H1 (cell line): ENCODE data around the gene CACNB4. TPM values are rescaled to one million over a fixed set of nuclear protein-coding genes. Genes with fewer than 3 reads are reported as not detected.

ENCODE experiments used
- CTCF ChIA-PET: fragments of 300-600 bp; sonication (Branson Sonifier 250); formaldehyde crosslinking; loops from one replicate; lab custom pipeline; 2021; ENCODE audit not compliant: partially characterized antibody; lab: Charles Lee
- POLR2A ChIA-PET: fragments of 300-600 bp; sonication (Branson Sonifier 250); formaldehyde crosslinking; loops from one replicate; lab custom pipeline; 2021; ENCODE audit warnings: inconsistent platforms; ENCODE audit not compliant: partially characterized antibody; lab: Charles Lee
- DNase-seq, 2 experiments: peaks; one replicate each; pipeline versions ENCODE4 v3.0.0 to v3.0.0-alpha.2; 2010 to 2022; ENCODE audit warnings: low spot score in 2 of 2, low read depth in 1 of 2, mixed read lengths in 1 of 2
- FAIRE-seq: peaks from 2 replicates; lab custom pipeline; 2011; peaks lifted over from hg19 to GRCh38; lab: Jason Lieb, UNC
- H2AFZ ChIP-seq: 2 replicates; pipeline ENCODE4 v1.8.1; 2012; ENCODE audit warnings: low read length, inconsistent platforms
- H2AK5ac ChIP-seq: 2 replicates; pipeline ENCODE4 v1.6.1; 2013; ENCODE audit warnings: low read depth, low read length
- H2BK120ac ChIP-seq: replicated peaks from 2 replicates; pipeline ENCODE3; 2013; ENCODE audit warnings: low read depth, low read length, inconsistent platforms
- H2BK12ac ChIP-seq: 2 replicates; pipeline ENCODE4 v1.6.1; 2013; ENCODE audit warnings: low read depth, low read length
- H2BK15ac ChIP-seq: 2 replicates; pipeline ENCODE4 v1.6.1; 2013; ENCODE audit warnings: low read length
- H2BK20ac ChIP-seq: 2 replicates; pipeline ENCODE4 v1.6.1; 2013; ENCODE audit warnings: low read length
- H2BK5ac ChIP-seq: 2 replicates; pipeline ENCODE4 v1.6.1; 2013; ENCODE audit warnings: low read depth, low read length
- H3K14ac ChIP-seq: 2 replicates; pipeline ENCODE4 v1.6.1; 2013; ENCODE audit warnings: inconsistent platforms; ENCODE audit not compliant: insufficient read length
- H3K18ac ChIP-seq: 2 replicates; pipeline ENCODE4 v1.6.1; 2013; ENCODE audit warnings: low read length; ENCODE audit errors: extremely low read depth
- H3K23ac ChIP-seq: 2 replicates; pipeline ENCODE4 v1.6.1; 2013; ENCODE audit warnings: inconsistent platforms; ENCODE audit not compliant: insufficient read length
- H3K23me2 ChIP-seq: 2 replicates; pipeline ENCODE4 v1.6.1; 2013; ENCODE audit warnings: low read depth, low read length
- H3K27ac ChIP-seq: 2 replicates; pipeline ENCODE4 v1.6.1; 2011; ENCODE audit warnings: low read depth, low read length, inconsistent platforms
- H3K27me3 ChIP-seq, 4 experiments: replicated peaks in 1 of 4; 1 replicate in 1 of 4; 2 replicates in 3 of 4; pipeline versions ENCODE4 v1.6.1 to v1.8.1; 2011 to 2013; ENCODE audit warnings: low read length in 3 of 4, mild to moderate bottlenecking in 3 of 4, inconsistent platforms in 2 of 4, mixed read lengths in 2 of 4, moderate library complexity in 1 of 4; ENCODE audit not compliant: control insufficient read depth in 3 of 4, insufficient read depth in 3 of 4; ENCODE audit errors: extremely low read depth in 1 of 4
- H3K36me3 ChIP-seq, 4 experiments: 2 replicates each; pipeline versions ENCODE4 v1.6.1 to v1.8.1; 2011 to 2013; ENCODE audit warnings: mild to moderate bottlenecking in 4 of 4, low read length in 3 of 4, moderate library complexity in 2 of 4, control low read depth in 1 of 4, inconsistent platforms in 1 of 4; ENCODE audit not compliant: insufficient read depth in 4 of 4, control insufficient read depth in 2 of 4
- H3K4ac ChIP-seq: replicated peaks from 2 replicates; pipeline ENCODE3; 2013; ENCODE audit warnings: low read length, low read depth, mixed read lengths, inconsistent platforms; ENCODE audit not compliant: insufficient read length
- H3K4me1 ChIP-seq, 4 experiments: replicated peaks in 1 of 4; 1 replicate in 1 of 4; 2 replicates in 3 of 4; pipeline versions ENCODE4 v1.6.1 to v1.8.1; 2011 to 2013; ENCODE audit warnings: low read length in 3 of 4, inconsistent platforms in 2 of 4, mixed read lengths in 1 of 4; ENCODE audit not compliant: insufficient read depth in 4 of 4, control insufficient read depth in 3 of 4
- H3K4me2 ChIP-seq, 2 experiments: 2 replicates each; pipeline versions ENCODE4 v1.6.1 to v1.8.1; 2011 to 2013; ENCODE audit warnings: low read depth in 2 of 2, low read length in 2 of 2, control low read depth in 1 of 2, inconsistent platforms in 1 of 2, mild to moderate bottlenecking in 1 of 2; ENCODE audit not compliant: insufficient read depth in 1 of 2
- H3K4me3 ChIP-seq, 4 experiments: fragments of 200-600, 300-600 bp in 1 of 4; sonication (generic), shearing (Covaris generic), sonication (Bioruptor Twin) in 1 of 4; 2 replicates each; pipeline versions ENCODE4 v1.5.1 to v1.8.1; 2011 to 2016; ENCODE audit warnings: low read length in 4 of 4, low read depth in 3 of 4, control low read depth in 2 of 4, inconsistent platforms in 2 of 4, mild to moderate bottlenecking in 2 of 4, mixed read lengths in 1 of 4, moderate library complexity in 1 of 4; ENCODE audit not compliant: insufficient read depth in 2 of 4; ENCODE audit errors: extremely low read depth in 1 of 4
- H3K56ac ChIP-seq: replicated peaks from 2 replicates; pipeline ENCODE3; 2013; ENCODE audit warnings: low read depth, mild to moderate bottlenecking, mixed read lengths, low read length, inconsistent platforms; ENCODE audit not compliant: insufficient read length
- H3K79me1 ChIP-seq: 2 replicates; pipeline ENCODE4 v1.6.1; 2013; ENCODE audit warnings: low read depth, low read length, control low read depth
- H3K79me2 ChIP-seq, 2 experiments: 2 replicates each; pipeline versions ENCODE4 v1.6.1 to v1.8.1; 2012 to 2013; ENCODE audit warnings: low read length in 2 of 2, mild to moderate bottlenecking in 2 of 2, inconsistent platforms in 1 of 2; ENCODE audit not compliant: insufficient read depth in 2 of 2, control insufficient read depth in 1 of 2
- H3K9ac ChIP-seq, 4 experiments: replicated peaks in 1 of 4; 1 replicate in 1 of 4; 2 replicates in 3 of 4; pipeline versions ENCODE4 v1.6.1 to v1.8.1; 2011 to 2013; ENCODE audit warnings: low read depth in 3 of 4, low read length in 3 of 4, control low read depth in 2 of 4, mild to moderate bottlenecking in 2 of 4, moderate library complexity in 2 of 4, inconsistent platforms in 1 of 4; ENCODE audit errors: extremely low read depth in 1 of 4
- H3K9me3 ChIP-seq, 2 experiments: 2 replicates each; pipeline versions ENCODE4 v1.6.1 to v1.8.1; 2012 to 2013; ENCODE audit warnings: mild to moderate bottlenecking in 2 of 2, moderate library complexity in 2 of 2, control low read depth in 1 of 2, inconsistent platforms in 1 of 2, low read depth in 1 of 2, low read length in 1 of 2, mixed read lengths in 1 of 2; ENCODE audit not compliant: insufficient read depth in 2 of 2
- H4K20me1 ChIP-seq, 2 experiments: replicated peaks in 1 of 2; 2 replicates each; pipeline versions ENCODE3 to v1.8.1; 2011 to 2013; ENCODE audit warnings: inconsistent platforms in 2 of 2, low read length in 2 of 2, mild to moderate bottlenecking in 1 of 2; ENCODE audit not compliant: insufficient read depth in 2 of 2, control insufficient read depth in 1 of 2
- H4K5ac ChIP-seq: 2 replicates; pipeline ENCODE4 v1.6.1; 2013; ENCODE audit warnings: low read length, low read depth, mixed read lengths, inconsistent platforms; ENCODE audit not compliant: insufficient read length
- H4K8ac ChIP-seq: 2 replicates; pipeline ENCODE4 v1.8.0; 2013; ENCODE audit warnings: mild to moderate bottlenecking, moderate library complexity, low read length, inconsistent platforms; ENCODE audit not compliant: insufficient read depth; ENCODE audit errors: extremely low read depth
- H4K91ac ChIP-seq: replicated peaks from 2 replicates; pipeline ENCODE3; 2013; ENCODE audit warnings: low read length, mixed read lengths, inconsistent platforms; ENCODE audit not compliant: insufficient read length
- ATF3 ChIP-seq: IDR thresholded peaks from 2 replicates; pipeline ENCODE4 v1.6.1; 2011; ENCODE audit warnings: low read depth, mild to moderate bottlenecking, low read length; ENCODE audit not compliant: insufficient read depth
- BACH1 ChIP-seq: IDR thresholded peaks from 2 replicates; pipeline ENCODE4 v1.6.1; 2012; ENCODE audit warnings: low read length, improper control_type of control experiment
- BCL11A ChIP-seq, 2 experiments: IDR thresholded peaks; one replicate each; pipeline ENCODE4 v1.6.1; 2011; ENCODE audit warnings: low read depth in 2 of 2, low read length in 2 of 2, mild to moderate bottlenecking in 2 of 2
- CBX8 ChIP-seq: fragments of 300-800, 300-1000 bp; sonication (generic); IDR thresholded peaks from 2 replicates; pipeline ENCODE4 v1.7.1; 2016; ENCODE audit warnings: low read depth, low read length, borderline replicate concordance
- EZH2 ChIP-seq: fragments of 200-600 bp; sonication (generic); IDR thresholded peaks from 2 replicates; pipeline ENCODE4 v1.7.1; 2012; ENCODE audit warnings: low read depth, mild to moderate bottlenecking, moderate library complexity, low read length, inconsistent platforms; ENCODE audit not compliant: severe bottlenecking
- KDM1A ChIP-seq: fragments of 200-600, 300-600 bp; sonication (generic); IDR thresholded peaks from 2 replicates; pipeline ENCODE4 v1.7.1; 2016; ENCODE audit warnings: mild to moderate bottlenecking, low read length, borderline replicate concordance
- RXRA ChIP-seq: IDR thresholded peaks from 2 replicates; pipeline ENCODE4 v1.6.1; 2011; ENCODE audit warnings: low read depth, mild to moderate bottlenecking, low read length, moderate library complexity; ENCODE audit not compliant: insufficient read depth
- SP1 ChIP-seq: IDR thresholded peaks from 2 replicates; pipeline ENCODE4 v1.6.1; 2011; ENCODE audit warnings: low read depth, low read length
- SP2 ChIP-seq: IDR thresholded peaks from 2 replicates; pipeline ENCODE4 v1.6.1; 2012; ENCODE audit warnings: mild to moderate bottlenecking, low read length, inconsistent platforms
- SRF ChIP-seq: IDR thresholded peaks from 2 replicates; pipeline ENCODE4 v1.6.1; 2011; ENCODE audit warnings: mild to moderate bottlenecking, low read depth, low read length, moderate library complexity
- TBP ChIP-seq: IDR thresholded peaks from 2 replicates; pipeline ENCODE4 v1.6.1; 2011; ENCODE audit warnings: low read depth, low read length, improper control_type of control experiment
- polyA plus RNA-seq, 7 experiments: library from polyadenylated mRNA; depleted of rRNA in 3 of 7; stranded (reverse) in 5 of 7; unstranded in 2 of 7; fragments of >200 nt in 5 of 7; fragments of 200-250 nt in 2 of 7; gene quantifications; 1 replicate in 5 of 7; 2 replicates in 1 of 7; 4 replicates in 1 of 7; pipeline versions ENCODE4 v1.2.1 to v1.2.3, GENCODE V29; 2011 to 2013; ENCODE audit warnings: missing spikeins in 2 of 7, mixed read lengths in 2 of 7
- total RNA-seq: library from RNA; stranded (reverse); fragmentation: NEBNext Ultra II Directional; extraction: Animal tissue kit (Norgen Biotek cat#: 25700); gene quantifications from 2 replicates; pipeline ENCODE4 v1.2.1, GENCODE V29; 2021

The CACNB4 gene
- total and polyA plus RNA-seq, 2 of the 8 experiments (the other 6 are each of a cell fraction or from before 2014, with no cell fraction given) = 2.0 to 4.0 TPM

- H3K14ac ChIP-seq = no peak overlapping the region
- H4K8ac ChIP-seq = no peak overlapping the region
- H3K27me3 ChIP-seq = no peaks in the 10 kb centered on the region
- no peak overlapping the region for H3K9ac ChIP-seq
- no peak overlapping the region for H2AK5ac ChIP-seq
- FAIRE-seq (no peak), DNase-seq (no peak)
- H3K18ac ChIP-seq = no peak overlapping the region
- no peak overlapping the region for H2BK15ac ChIP-seq
- no peaks in the 10 kb centered on the region for H3K79me2 ChIP-seq
- no peak overlapping the region for H2BK120ac ChIP-seq
- no peak overlapping the region for H4K91ac ChIP-seq
- ChIA-PET POLR2A (interaction anchor here (1.2 kb wide), 1 partner anchor 105 kb away, joined by 5 read pairs; the partner anchor contains the start of gene ARL5A), CTCF (interaction anchor here (1.0 to 3.1 kb wide), 5 partner anchors 12 to 65 kb away, joined by 3 to 15 read pairs (median 3); no protein-coding TSS in a partner anchor)
- H2BK20ac ChIP-seq = no peak overlapping the region
- H3K9me3 ChIP-seq = no peaks in the 10 kb centered on the region
- H3K4me3 ChIP-seq = no peak overlapping the region
- H3K27ac ChIP-seq = no peak overlapping the region
- no peaks in the 10 kb centered on the region for H3K79me1 ChIP-seq
- H3K36me3 ChIP-seq = no peaks in the 10 kb centered on the region
- no peaks in the 10 kb centered on the region for H4K20me1 ChIP-seq
- no peak overlapping the region for H3K4me2 ChIP-seq
- no peaks in the 10 kb centered on the region for H3K23me2 ChIP-seq
- H3K56ac ChIP-seq = no peak overlapping the region
- H3K4ac ChIP-seq = no peak overlapping the region
- H2BK5ac ChIP-seq = no peak overlapping the region
- H3K23ac ChIP-seq = no peak overlapping the region
- no peak overlapping the region for H2AFZ ChIP-seq
- H2BK12ac ChIP-seq = no peak overlapping the region
- no peak overlapping the region for H4K5ac ChIP-seq
- TF ChIP-seq KDM1A (no peak), CBX8 (no peak), SP2 (no peak), BACH1 (no peak), EZH2 (no peak), RXRA (no peak), SP1 (no peak), BCL11A (IDR thresholded peaks at IDR 0.05; ENCODE audit: low read depth in 2 of 2, low read length in 2 of 2) (no peak), TBP (no peak), ATF3 (no peak), SRF (no peak)
- peaks cover 0 to 2% (median 0%) of the 10 kb centered on the region in 4 experiments; a peak in 2 of 7 replicates for H3K4me1 ChIP-seq
Observed at GRCh38 chr2:151933266-151933804, 165.5 kb downstream of the CACNB4 start.
